ENCODE results near the gene SORCS1.

- TF ChIP-seq CTCF (IDR thresholded peaks at IDR 0.05; ENCODE audit: low read depth, low read length, missing input control) (no peak), YY1 (IDR thresholded peaks at IDR 0.05) (no peak), MAX (IDR thresholded peaks at IDR 0.05) (no peak), FOXA1 (IDR thresholded peaks at IDR 0.05) (no peak)
Observed at GRCh38 chr10:107032700-107033401, 131.7 kb downstream of the SORCS1 start.
